ENCODE measurements around the gene SUFU.

GRCh38 chr10:102674566-102674965 lies 170.8 kb downstream of the SUFU start:
- TF ChIP-seq CTCF (IDR thresholded peaks at IDR 0.05; ENCODE audit: low read depth, low read length) (no peak), EZH2phosphoT487 (IDR thresholded peaks at IDR 0.05; ENCODE audit: low read depth) (no peak)
